Right ventricle myocardium inferior (tissue), 1 donor: Measurements from ENCODE around the gene CDC25B. TPM values are rescaled to one million over a fixed set of nuclear protein-coding genes. Genes with fewer than 3 reads are reported as not detected.

ENCODE experiments used
- ATAC-seq: fragments of 200-7000 bp; cut with Tn5 transposase; one replicate; pipeline ENCODE4 v1.9.1; 2020; ENCODE audit warnings: mild to moderate bottlenecking, moderate library complexity
- DNase-seq: peaks from one replicate; pipeline ENCODE4 v3.0.0; 2021; ENCODE audit errors: missing footprints
- intact Hi-C: fragments of 100-400 bp; cut with DNase I; formaldehyde crosslinking; loops from one replicate; pipeline ENCODE4 v1.11.0; 2022
- long read RNA-seq: library from polyadenylated mRNA; unstranded; transcript quantifications from one replicate; pipeline ENCODE4 v2.0.0, GENCODE V29; 2021
- total RNA-seq: library from RNA; stranded (reverse); fragmentation: NEBNext Ultra II Directional; extraction: Animal tissue kit (Norgen Biotek cat#: 25700); gene quantifications from one replicate; pipeline ENCODE4 v1.2.1, GENCODE V29; 2021
- donor health status: DM: no; HTN: yes; CAD: no; lungs with severe emphysema.

CDC25B gene
- 10.1 TPM for total RNA-seq
- long read RNA-seq, partial matches to known transcripts, result 3 of 7 reads
- long read RNA-seq, other reads (novel, unspliced or antisense), result 3 of 7 reads

DNA sequence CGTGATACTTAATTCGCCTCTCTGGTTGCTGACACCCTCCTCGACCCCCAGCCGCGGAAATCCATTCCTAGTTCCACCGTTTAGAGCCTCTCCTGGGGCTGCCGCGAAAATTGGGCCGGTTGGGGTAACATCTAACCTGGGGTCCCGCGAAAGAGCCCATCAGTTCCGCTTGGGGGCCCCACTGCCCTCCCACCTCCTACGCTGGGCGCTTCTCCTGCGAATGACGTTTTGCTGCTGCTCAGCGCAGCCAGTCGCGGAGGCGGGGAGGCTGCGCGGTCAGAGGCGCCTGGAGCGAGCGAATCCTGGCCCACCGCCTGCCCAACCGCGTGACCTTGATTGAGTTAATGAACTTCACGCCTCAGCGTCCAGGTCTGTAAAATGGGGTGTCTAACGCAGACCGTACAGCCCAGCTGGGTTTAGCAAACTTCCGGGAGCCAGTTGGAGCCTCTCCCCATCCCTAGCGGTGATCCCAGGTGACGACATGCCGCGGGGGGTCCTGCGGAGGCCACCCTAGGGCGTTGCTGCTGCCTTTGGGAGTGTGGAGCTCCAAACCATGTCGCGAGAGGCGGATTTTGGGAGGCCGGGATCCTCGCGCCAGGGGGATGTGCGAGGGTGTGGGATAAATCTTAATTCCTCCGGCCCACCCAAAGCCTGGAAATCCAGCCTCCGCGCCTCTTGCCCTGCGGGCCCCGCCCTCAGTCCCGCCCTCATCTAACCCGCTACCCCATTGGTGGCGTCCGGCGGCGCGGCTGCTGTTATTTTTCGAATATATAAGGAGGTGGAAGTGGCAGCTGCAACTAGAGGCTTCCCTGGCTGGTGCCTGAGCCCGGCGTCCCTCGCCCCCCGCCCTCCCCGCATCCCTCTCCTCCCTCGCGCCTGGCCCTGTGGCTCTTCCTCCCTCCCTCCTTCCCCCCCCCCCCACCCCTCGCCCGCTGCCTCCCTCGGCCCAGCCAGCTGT is at the start of gene CDC25B:
TSS of gene CDC25B (plus strand) at position 800 of the 958 bp plus-strand sequence. CDS start 222 bp downstream, outside the sequence.
- DNase-seq, result peak; percentile 97
- intact Hi-C loops, result loop anchor here (2.0 kb wide), 2 partner anchors 15 to 23 kb away; no protein-coding TSS in a partner anchor
- ATAC-seq, result peak; percentile 95

DNA sequence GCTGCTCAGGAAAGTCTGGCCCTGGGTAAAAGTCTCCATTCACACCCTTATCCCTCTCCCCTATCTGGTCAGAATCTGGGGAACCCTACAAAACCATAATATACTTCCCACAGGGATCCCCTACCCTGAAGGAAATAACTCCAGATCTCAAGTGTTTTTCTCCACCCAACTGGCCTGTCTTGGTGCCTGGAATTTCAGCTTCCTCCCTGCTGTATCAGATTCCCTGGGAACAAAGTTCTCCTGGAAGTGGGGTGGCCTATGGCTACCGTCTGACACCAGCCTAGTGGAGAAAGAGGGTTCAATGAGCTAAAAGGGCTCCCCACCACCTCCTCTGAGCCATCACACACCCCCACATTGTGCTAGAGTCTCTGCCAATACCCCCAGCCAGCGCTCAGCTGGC is 48.6 kb upstream of the CDC25B start:
- ATAC-seq, result no peak
- intact Hi-C loops, result no loop called here

DNA sequence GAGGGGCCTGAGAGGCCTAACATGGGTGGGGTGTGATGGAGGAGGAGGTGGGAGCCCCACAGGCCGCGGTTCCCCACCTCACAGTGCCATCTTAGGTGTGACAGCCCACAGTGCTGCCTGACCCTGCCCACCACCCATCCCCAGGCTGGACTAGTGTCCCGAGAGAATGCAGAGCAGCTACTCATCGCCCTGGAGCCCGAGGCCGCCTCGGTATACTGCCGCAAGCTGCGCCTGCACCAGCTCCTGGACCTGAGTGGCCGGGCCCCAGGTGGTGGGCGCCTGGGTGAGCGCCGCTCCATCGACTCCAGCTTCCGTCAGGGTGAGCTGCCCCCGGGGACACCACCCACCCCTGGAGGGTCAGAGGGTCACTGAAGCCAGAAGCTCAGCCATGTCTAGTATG is 48.0 kb upstream of the CDC25B start:
- no peak for DNase-seq
- no peak for ATAC-seq
- intact Hi-C loops, result no loop called here

More for the DNA sequence above, 48.6 kb upstream of the CDC25B start:
- no peak for DNase-seq

DNA sequence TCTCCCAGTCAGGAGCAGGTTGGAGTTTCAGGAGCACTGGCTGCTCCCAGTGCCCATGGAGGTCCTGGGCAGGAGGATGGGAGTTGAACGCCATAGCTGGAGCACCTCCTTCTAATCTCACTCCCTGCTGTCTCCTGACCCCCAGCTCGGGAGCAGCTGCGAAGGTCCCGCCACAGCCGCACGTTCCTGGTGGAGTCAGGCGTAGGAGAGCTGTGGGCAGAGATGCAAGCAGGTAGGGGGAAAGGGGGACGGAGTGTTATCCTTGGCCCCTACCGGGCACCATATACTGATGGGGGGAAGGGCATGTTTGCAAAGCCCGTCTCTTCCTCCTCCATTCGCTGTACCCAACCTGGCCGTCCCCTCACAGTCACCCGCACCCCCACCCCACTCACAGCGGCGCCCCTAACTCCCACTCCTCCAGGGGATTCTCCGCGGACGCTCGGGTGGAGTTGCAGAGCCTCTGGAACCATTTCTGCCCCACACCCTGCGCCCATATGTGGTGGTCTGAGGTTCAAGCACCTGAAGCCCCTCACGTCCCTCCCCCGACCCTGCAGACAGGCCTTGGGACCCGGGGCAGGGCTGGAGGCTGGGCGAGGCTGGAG is 46.9 kb upstream of the CDC25B start:
- intact Hi-C loops, result no loop called here
- DNase-seq (peak; percentile 44), ATAC-seq (no peak)

- DNase-seq (peak; percentile 64), ATAC-seq (no peak)
- intact Hi-C loops, result no loop called here
Measured at GRCh38 chr20:3749689-3750531, 46.2 kb upstream of the CDC25B start.

- DNase-seq, result no peak
- intact Hi-C loops, result no loop called here
- no peak for ATAC-seq
Measured at GRCh38 chr20:3751305-3751674, 44.8 kb upstream of the CDC25B start.

GRCh38 chr20:3751675-3752385 is 44.3 kb upstream of the CDC25B start:
- intact Hi-C loops, result no loop called here
- ATAC-seq (peak; percentile 40), DNase-seq (peak; percentile 77)

- intact Hi-C loops, result no loop called here
- DNase-seq (no peak), ATAC-seq (peak; percentile 9)
Measured at GRCh38 chr20:3752386-3752759, 43.7 kb upstream of the CDC25B start.

DNA sequence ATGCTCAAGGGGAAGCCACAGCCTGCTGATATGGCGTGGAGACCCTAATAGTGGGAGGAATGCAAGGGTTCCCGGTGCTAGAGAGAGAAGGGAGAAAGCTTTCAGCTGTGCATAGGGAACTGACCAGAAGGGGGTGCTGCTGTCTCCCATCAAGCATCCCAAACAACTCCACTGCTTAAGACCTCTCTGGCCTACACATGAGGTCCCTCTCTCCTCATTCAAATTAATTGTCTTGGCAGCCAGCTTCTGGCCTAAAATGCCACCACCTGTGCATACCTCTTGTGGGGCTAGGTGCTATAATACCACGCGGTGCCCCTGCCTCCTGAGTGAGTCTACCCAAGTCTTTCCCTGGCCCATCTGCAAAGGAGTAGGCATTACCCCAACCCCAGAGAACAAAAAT is 43.0 kb upstream of the CDC25B start:
- intact Hi-C loops, result no loop called here
- ATAC-seq (peak; percentile 65), DNase-seq (no peak)

- DNase-seq, result no peak
- ATAC-seq, result peak; percentile 1
- intact Hi-C loops, result no loop called here
Measured at GRCh38 chr20:3753501-3754275, 42.4 kb upstream of the CDC25B start.

DNA sequence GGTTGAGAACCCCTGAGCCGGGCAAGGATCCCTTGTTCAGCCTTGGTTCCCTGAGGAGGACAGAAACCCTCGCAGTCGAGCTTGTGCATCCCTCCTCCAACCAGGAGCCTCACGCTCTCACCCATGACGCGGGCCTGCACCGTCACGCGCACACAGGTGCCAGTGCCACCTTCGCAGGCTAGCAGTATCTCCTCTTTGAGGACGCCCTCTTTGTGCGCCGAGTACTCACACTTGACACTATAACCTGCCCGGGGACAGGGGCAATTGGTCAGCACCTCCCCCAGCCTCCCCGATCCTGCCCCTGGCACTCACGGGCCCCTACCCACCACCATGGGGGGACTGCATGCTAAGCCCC is 41.9 kb upstream of the CDC25B start:
- no peak for DNase-seq
- intact Hi-C loops, result no loop called here
- no peak for ATAC-seq

- no peak for ATAC-seq
- intact Hi-C loops, result loop anchor here (5.0 kb wide), 1 partner anchor 458 kb away; no protein-coding TSS in a partner anchor
- no peak for DNase-seq
Measured at GRCh38 chr20:3755269-3755668, 40.8 kb upstream of the CDC25B start.

- DNase-seq (peak; percentile 55), ATAC-seq (no peak)
- intact Hi-C loops, result loop anchor here (5.0 kb wide), 1 partner anchor 459 kb away; no protein-coding TSS in a partner anchor
Measured at GRCh38 chr20:3755814-3756480, 40.2 kb upstream of the CDC25B start.

- intact Hi-C loops, result loop anchor here (5.0 kb wide), 1 partner anchor 460 kb away; no protein-coding TSS in a partner anchor
- DNase-seq (no peak), ATAC-seq (no peak)
Measured at GRCh38 chr20:3757268-3757667, 38.8 kb upstream of the CDC25B start.

DNA sequence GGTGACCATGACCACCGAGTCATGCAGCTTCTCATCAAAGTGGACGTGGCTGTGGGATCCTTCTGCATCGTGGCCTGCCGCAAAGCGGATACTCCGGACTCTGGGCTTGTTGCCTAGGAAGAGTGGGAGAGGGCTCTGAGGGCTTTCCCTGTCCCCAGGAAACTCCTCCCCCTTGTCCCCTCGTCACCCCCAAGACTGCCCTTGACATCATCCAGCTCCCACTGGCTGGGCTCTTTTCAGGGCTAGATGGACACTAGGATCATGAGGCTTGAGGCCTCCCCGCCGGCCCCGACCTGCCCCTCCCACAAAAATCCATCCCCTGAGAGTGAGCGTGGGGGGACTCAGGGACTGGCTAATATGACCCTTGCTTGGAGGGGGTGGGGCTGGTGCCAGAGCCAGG is 37.5 kb upstream of the CDC25B start:
- DNase-seq (peak; percentile 56), ATAC-seq (peak; percentile 35)
- intact Hi-C loops, result loop anchor here (5.0 kb wide), 1 partner anchor 461 kb away; no protein-coding TSS in a partner anchor

- intact Hi-C loops, result loop anchor here (5.0 kb wide), 1 partner anchor 462 kb away; no protein-coding TSS in a partner anchor
- ATAC-seq (peak; percentile 17), DNase-seq (no peak)
Measured at GRCh38 chr20:3759316-3759823, 36.7 kb upstream of the CDC25B start.

DNA sequence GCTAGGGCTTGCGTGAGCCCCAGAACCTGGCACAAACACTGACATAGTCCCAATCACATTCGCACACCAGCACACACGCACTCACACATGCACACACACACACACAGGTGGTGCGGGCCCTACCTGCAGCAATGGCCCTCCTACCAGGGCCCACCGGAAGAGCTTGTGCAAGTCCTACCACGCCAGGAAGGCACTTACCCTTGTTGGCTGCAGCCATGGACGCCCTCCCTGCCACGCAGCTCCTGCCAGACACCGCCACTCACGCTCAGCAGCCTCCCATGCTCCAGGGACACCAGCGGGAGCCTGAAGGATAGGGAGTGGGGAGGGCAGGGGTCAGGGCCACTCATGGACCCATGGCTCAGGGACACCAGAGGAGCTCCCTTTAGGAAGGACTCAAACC is 36.2 kb upstream of the CDC25B start:
- intact Hi-C loops, result loop anchor here (5.0 kb wide), 1 partner anchor 463 kb away; no protein-coding TSS in a partner anchor

More for the DNA sequence above, 36.2 kb upstream of the CDC25B start:
- DNase-seq (no peak), ATAC-seq (no peak)
